GM23338 (cell line): ENCODE data around the gene MAPKAPK2. TPM values are rescaled to one million over a fixed set of nuclear protein-coding genes. Genes with fewer than 3 reads are reported as not detected.

Experiments
- ATAC-seq: fragments of 200-7000 bp; cut with Tn5 transposase; 3 replicates; pipeline ENCODE4 v1.9.1; 2020
- DNase-seq: peaks from one replicate; pipeline ENCODE4 v3.0.0-alpha.2; 2015; ENCODE audit warnings: low spot score
- H2AFZ ChIP-seq: fragments of 200-600 bp; sonication (generic); 2 replicates; pipeline ENCODE4 v1.8.0; 2016; ENCODE audit warnings: antibody characterized with exemption, mild to moderate bottlenecking, moderate library complexity
- H3F3A ChIP-seq: fragments of 200-600 bp; sonication (generic); replicated peaks from 2 replicates; pipeline ENCODE4 v1.8.0; 2017; ENCODE audit warnings: antibody characterized with exemption, mixed run types, low read depth
- H3K27ac ChIP-seq: fragments of 200-600 bp; sonication (generic); 2 replicates; pipeline ENCODE4 v1.6.1; 2016; ENCODE audit warnings: low read depth
- H3K27me3 ChIP-seq: fragments of 200-600 bp; sonication (generic); 2 replicates; pipeline ENCODE4 v1.8.0; 2016; ENCODE audit warnings: mild to moderate bottlenecking, mixed run types, moderate library complexity; ENCODE audit not compliant: insufficient read depth
- H3K36me3 ChIP-seq: fragments of 200-600 bp; sonication (generic); 2 replicates; pipeline ENCODE4 v1.8.0; 2016; ENCODE audit warnings: mild to moderate bottlenecking; ENCODE audit not compliant: insufficient read depth
- H3K4me1 ChIP-seq: fragments of 200-600 bp; sonication (generic); 2 replicates; pipeline ENCODE4 v1.8.0; 2016; ENCODE audit warnings: mild to moderate bottlenecking, moderate library complexity; ENCODE audit not compliant: insufficient read depth
- H3K4me2 ChIP-seq: fragments of 200-600 bp; sonication (generic); 2 replicates; pipeline ENCODE4 v1.7.1; 2017; ENCODE audit warnings: mixed run types
- H3K4me3 ChIP-seq: fragments of 200-600 bp; sonication (generic); 2 replicates; pipeline ENCODE4 v1.6.1; 2016; ENCODE audit warnings: mixed run types
- H3K79me2 ChIP-seq: fragments of 200-600 bp; sonication (generic); replicated peaks from 2 replicates; pipeline ENCODE4 v1.8.0; 2017; ENCODE audit warnings: mild to moderate bottlenecking; ENCODE audit not compliant: insufficient read depth
- H3K9me2 ChIP-seq: fragments of 200-600 bp; sonication (generic); 2 replicates; pipeline ENCODE4 v1.8.0; 2017; ENCODE audit not compliant: insufficient read depth
- H4K20me1 ChIP-seq: fragments of 200-600 bp; sonication (generic); replicated peaks from 2 replicates; pipeline ENCODE4 v1.8.0; 2017; ENCODE audit warnings: mild to moderate bottlenecking; ENCODE audit not compliant: insufficient read depth
- H3K27ac Mint-ChIP-seq: 2 replicates; pipeline ENCODE4 v1.8.0; 2020; ENCODE audit warnings: inconsistent platforms, mild to moderate bottlenecking, moderate library complexity, mixed read lengths
- H3K27me3 Mint-ChIP-seq: 3 replicates; pipeline ENCODE4 v1.8.0; 2022; ENCODE audit warnings: low read depth, mild to moderate bottlenecking, moderate library complexity, mixed read lengths, inconsistent platforms; ENCODE audit not compliant: insufficient read depth, poor library complexity
- H3K36me3 Mint-ChIP-seq: 3 replicates; pipeline ENCODE4 v1.8.0; 2021; ENCODE audit warnings: low read depth, mild to moderate bottlenecking, inconsistent platforms, moderate library complexity, mixed read lengths
- H3K4me1 Mint-ChIP-seq: 3 replicates; pipeline ENCODE4 v1.8.0; 2020; ENCODE audit warnings: mild to moderate bottlenecking, inconsistent platforms, mixed read lengths
- H3K4me3 Mint-ChIP-seq: 3 replicates; pipeline ENCODE4 v1.8.0; 2021; ENCODE audit warnings: moderate library complexity, mild to moderate bottlenecking, inconsistent platforms, mixed read lengths
- H3K9me3 Mint-ChIP-seq: 3 replicates; pipeline ENCODE4 v1.8.0; 2020; ENCODE audit warnings: moderate library complexity, mild to moderate bottlenecking, inconsistent platforms, mixed read lengths
- CREB1 ChIP-seq: fragments of 250-450 bp; sonication (Bioruptor Pico); IDR thresholded peaks from 2 replicates; pipeline ENCODE4 v1.5.0; 2020; ENCODE audit warnings: low read depth, mild to moderate bottlenecking, moderate library complexity
- EZH2phosphoT487 ChIP-seq: fragments of 200-600 bp; sonication (generic); IDR thresholded peaks from one replicate; pipeline ENCODE4 v1.8.1; 2018; ENCODE audit warnings: antibody characterized with exemption; ENCODE audit not compliant: unreplicated experiment
- JUNB ChIP-seq: IDR thresholded peaks from one replicate; pipeline ENCODE4 v1.6.1; 2016; ENCODE audit warnings: antibody characterized with exemption; ENCODE audit not compliant: unreplicated experiment
- NANOG ChIP-seq: IDR thresholded peaks from 2 replicates; pipeline ENCODE4 v1.6.1; 2016; ENCODE audit warnings: antibody characterized with exemption, borderline replicate concordance
- STAT1 ChIP-seq: IDR thresholded peaks from one replicate; pipeline ENCODE4 v1.6.1; 2016; ENCODE audit warnings: antibody characterized with exemption; ENCODE audit not compliant: unreplicated experiment
- polyA plus RNA-seq: library from polyadenylated mRNA; unstranded; fragments of >200 nt; fragmentation: Nextera tagmentation; extraction: Ambion mirVana; gene quantifications from 2 replicates; pipeline ENCODE4 v1.2.1, GENCODE V29; 2016
- total RNA-seq: library from RNA; depleted of rRNA; stranded (reverse); fragments of >200 nt; shearing (Covaris generic); gene quantifications from 2 replicates; pipeline ENCODE4 v1.2.3, GENCODE V29; 2014
- TF ChIP-seq, protein P1 (sequence below), 2 experiments: fragments of 200-600 bp in 1 of 2; sonication (generic) in 1 of 2; conservative IDR thresholded peaks; 2 replicates each; pipeline versions ENCODE4 v1.5.1 to v1.6.1; 2016 to 2017; ENCODE audit warnings: antibody characterized with exemption in 2 of 2, low read depth in 2 of 2, mild to moderate bottlenecking in 2 of 2, moderate library complexity in 1 of 2
- TF ChIP-seq, protein P2 (sequence below): IDR thresholded peaks from one replicate; pipeline ENCODE4 v1.6.1; 2018; ENCODE audit warnings: antibody characterized with exemption; ENCODE audit not compliant: unreplicated experiment
- TF ChIP-seq, protein P3 (sequence below): IDR thresholded peaks from 2 replicates; pipeline ENCODE4 v1.6.1; 2016; ENCODE audit warnings: antibody characterized with exemption

MAPKAPK2 gene
- total and polyA plus RNA-seq, 2 experiments from 2014 or later: 10.1 to 30.4 TPM

DNA sequence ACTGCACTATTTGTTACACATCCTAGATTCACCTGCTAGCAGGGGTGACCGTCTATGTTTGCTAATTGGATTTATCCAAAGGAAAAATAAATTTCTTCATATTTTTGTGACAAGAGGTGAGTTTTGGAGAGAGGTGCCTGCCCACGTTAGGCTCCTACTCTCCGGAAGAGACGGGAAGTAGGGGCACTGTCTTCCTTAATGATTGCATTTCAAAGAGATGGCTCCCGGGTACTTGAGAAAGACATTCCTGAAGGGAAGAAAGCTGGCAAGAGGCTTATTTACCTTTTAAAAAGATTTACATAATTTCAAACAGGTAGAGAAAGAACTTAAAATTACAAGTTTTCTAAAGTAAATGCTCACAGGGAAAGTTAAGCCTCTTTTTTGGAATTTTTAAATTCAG, 67.2 kb downstream of the MAPKAPK2 start:
- DNase-seq (peak; percentile 60), ATAC-seq (peak; percentile 63)
- Histone ChIP-seq H3K27ac (no peak overlapping the region), H3K9me2 (no peaks in the 10 kb centered on the region), H3K27me3 (peaks cover 56% of the 10 kb centered on the region), H3F3A (no peaks in the 10 kb centered on the region), H3K4me3 (no peak overlapping the region), H2AFZ (no peak overlapping the region), H3K79me2 (no peaks in the 10 kb centered on the region), H3K36me3 (no peaks in the 10 kb centered on the region), H3K4me1 (0 out of 2 replicates have a peak, but pooled peaks cover 6% of the 10 kb centered on the region), H3K4me2 (no peak overlapping the region), H4K20me1 (peaks cover 5% of the 10 kb centered on the region; the same call in 1 of the 2 replicates)
- Mint-ChIP-seq H3K27ac (no peak overlapping the region), H3K36me3 (no peaks in the 10 kb centered on the region), H3K4me1 (peaks cover 10% of the 10 kb centered on the region), H3K4me3 (no peak overlapping the region), H3K27me3 (peaks cover 7% of the 10 kb centered on the region), H3K9me3 (no peaks in the 10 kb centered on the region)
- TF ChIP-seq NANOG: 0 out of 2 replicates have a peak, but pooled peaks have one; percentile 14
- TF ChIP-seq, protein P1, sequence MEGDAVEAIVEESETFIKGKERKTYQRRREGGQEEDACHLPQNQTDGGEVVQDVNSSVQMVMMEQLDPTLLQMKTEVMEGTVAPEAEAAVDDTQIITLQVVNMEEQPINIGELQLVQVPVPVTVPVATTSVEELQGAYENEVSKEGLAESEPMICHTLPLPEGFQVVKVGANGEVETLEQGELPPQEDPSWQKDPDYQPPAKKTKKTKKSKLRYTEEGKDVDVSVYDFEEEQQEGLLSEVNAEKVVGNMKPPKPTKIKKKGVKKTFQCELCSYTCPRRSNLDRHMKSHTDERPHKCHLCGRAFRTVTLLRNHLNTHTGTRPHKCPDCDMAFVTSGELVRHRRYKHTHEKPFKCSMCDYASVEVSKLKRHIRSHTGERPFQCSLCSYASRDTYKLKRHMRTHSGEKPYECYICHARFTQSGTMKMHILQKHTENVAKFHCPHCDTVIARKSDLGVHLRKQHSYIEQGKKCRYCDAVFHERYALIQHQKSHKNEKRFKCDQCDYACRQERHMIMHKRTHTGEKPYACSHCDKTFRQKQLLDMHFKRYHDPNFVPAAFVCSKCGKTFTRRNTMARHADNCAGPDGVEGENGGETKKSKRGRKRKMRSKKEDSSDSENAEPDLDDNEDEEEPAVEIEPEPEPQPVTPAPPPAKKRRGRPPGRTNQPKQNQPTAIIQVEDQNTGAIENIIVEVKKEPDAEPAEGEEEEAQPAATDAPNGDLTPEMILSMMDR (conservative IDR thresholded peaks at IDR 0.05; ENCODE audit: low read depth in 2 of 2): no peak

DNA sequence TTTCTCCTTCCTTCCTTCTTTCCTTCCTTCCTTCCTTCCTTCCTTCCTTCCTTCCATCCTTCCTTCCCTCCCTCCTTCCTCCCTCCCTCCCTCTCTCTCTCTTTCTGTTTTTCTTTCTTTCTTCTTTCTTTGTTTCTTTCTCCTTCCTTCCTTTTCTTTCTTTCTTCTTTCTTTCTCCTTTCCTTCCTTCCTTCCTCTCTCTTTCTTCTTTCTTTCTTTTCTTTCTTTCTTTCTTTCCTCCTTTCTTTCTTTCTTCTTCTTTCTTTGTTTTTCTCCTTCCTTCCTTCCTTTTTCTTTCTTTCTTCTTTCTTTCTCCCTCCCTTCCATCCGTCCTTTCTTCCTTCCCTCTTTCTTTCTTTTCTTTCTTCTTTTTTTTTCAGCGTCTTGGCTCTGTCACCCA, 67.8 kb downstream of the MAPKAPK2 start:
- DNase-seq (no peak), ATAC-seq (no peak)
- Mint-ChIP-seq H3K9me3 (no peaks in the 10 kb centered on the region), H3K36me3 (no peaks in the 10 kb centered on the region), H3K4me3 (no peak overlapping the region; the same call in 2 of the 3 replicates), H3K27ac (no peak overlapping the region), H3K27me3 (peaks cover 7% of the 10 kb centered on the region), H3K4me1 (peaks cover 10% of the 10 kb centered on the region)
- no peaks in the 10 kb centered on the region for H3F3A ChIP-seq
- no peak overlapping the region for H3K4me3 ChIP-seq
- H3K79me2 ChIP-seq: no peaks in the 10 kb centered on the region
- no peaks in the 10 kb centered on the region for H3K36me3 ChIP-seq
- H3K4me2 ChIP-seq: no peak overlapping the region
- H3K9me2 ChIP-seq: no peaks in the 10 kb centered on the region
- H3K27me3 ChIP-seq: peaks cover 56% of the 10 kb centered on the region
- TF ChIP-seq STAT1: no peak
- TF ChIP-seq EZH2phosphoT487: no peak
- TF ChIP-seq CREB1 (CRISPR knock-in tag): no peak
- no peak for TF ChIP-seq JUNB
- H3K4me1 ChIP-seq: 0 out of 2 replicates have a peak, but pooled peaks cover 6% of the 10 kb centered on the region
- no peak overlapping the region for H3K27ac ChIP-seq
- H2AFZ ChIP-seq: no peak overlapping the region
- peaks cover 5% of the 10 kb centered on the region; the same call in 1 of the 2 replicates for H4K20me1 ChIP-seq

DNA sequence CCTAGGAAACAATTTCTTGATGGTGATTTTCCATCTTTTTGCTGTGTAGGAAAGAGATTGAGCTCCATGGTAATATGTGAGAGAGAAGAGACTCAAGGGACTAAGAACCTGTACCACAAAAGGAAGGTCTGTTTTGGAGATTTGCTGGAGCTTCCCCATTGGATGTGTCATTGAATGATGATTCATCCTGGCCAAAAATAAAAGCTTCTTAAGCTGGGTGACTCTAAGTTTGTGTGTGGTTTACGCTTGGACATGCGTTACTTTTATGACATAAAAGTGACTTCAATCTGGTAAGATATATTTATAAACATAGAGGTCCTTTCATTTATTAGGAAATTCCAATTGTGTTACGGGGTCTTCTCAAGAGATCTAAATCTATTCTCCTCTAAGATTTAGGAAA, 68.4 kb downstream of the MAPKAPK2 start:
- no peak for ATAC-seq
- H3K36me3 ChIP-seq: no peaks in the 10 kb centered on the region
- Mint-ChIP-seq H3K9me3 (no peaks in the 10 kb centered on the region), H3K36me3 (no peaks in the 10 kb centered on the region), H3K27me3 (peaks cover 7% of the 10 kb centered on the region), H3K4me1 (peaks cover 10% of the 10 kb centered on the region), H3K27ac (no peak overlapping the region), H3K4me3 (no peak overlapping the region)
- H3K4me2 ChIP-seq: no peak overlapping the region
- no peak overlapping the region for H3K4me3 ChIP-seq
- peaks cover 5% of the 10 kb centered on the region; the same call in 1 of the 2 replicates for H4K20me1 ChIP-seq
- H3K27ac ChIP-seq: no peak overlapping the region
- no peak for DNase-seq
- no peaks in the 10 kb centered on the region for H3K9me2 ChIP-seq
- H3K79me2 ChIP-seq: no peaks in the 10 kb centered on the region
- 0 out of 2 replicates have a peak, but pooled peaks cover 6% of the 10 kb centered on the region for H3K4me1 ChIP-seq
- H2AFZ ChIP-seq: no peak overlapping the region
- H3K27me3 ChIP-seq: peaks cover 56% of the 10 kb centered on the region
- H3F3A ChIP-seq: no peaks in the 10 kb centered on the region
- TF ChIP-seq, protein P2, sequence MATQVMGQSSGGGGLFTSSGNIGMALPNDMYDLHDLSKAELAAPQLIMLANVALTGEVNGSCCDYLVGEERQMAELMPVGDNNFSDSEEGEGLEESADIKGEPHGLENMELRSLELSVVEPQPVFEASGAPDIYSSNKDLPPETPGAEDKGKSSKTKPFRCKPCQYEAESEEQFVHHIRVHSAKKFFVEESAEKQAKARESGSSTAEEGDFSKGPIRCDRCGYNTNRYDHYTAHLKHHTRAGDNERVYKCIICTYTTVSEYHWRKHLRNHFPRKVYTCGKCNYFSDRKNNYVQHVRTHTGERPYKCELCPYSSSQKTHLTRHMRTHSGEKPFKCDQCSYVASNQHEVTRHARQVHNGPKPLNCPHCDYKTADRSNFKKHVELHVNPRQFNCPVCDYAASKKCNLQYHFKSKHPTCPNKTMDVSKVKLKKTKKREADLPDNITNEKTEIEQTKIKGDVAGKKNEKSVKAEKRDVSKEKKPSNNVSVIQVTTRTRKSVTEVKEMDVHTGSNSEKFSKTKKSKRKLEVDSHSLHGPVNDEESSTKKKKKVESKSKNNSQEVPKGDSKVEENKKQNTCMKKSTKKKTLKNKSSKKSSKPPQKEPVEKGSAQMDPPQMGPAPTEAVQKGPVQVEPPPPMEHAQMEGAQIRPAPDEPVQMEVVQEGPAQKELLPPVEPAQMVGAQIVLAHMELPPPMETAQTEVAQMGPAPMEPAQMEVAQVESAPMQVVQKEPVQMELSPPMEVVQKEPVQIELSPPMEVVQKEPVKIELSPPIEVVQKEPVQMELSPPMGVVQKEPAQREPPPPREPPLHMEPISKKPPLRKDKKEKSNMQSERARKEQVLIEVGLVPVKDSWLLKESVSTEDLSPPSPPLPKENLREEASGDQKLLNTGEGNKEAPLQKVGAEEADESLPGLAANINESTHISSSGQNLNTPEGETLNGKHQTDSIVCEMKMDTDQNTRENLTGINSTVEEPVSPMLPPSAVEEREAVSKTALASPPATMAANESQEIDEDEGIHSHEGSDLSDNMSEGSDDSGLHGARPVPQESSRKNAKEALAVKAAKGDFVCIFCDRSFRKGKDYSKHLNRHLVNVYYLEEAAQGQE: no peak
- TF ChIP-seq, protein P3, sequence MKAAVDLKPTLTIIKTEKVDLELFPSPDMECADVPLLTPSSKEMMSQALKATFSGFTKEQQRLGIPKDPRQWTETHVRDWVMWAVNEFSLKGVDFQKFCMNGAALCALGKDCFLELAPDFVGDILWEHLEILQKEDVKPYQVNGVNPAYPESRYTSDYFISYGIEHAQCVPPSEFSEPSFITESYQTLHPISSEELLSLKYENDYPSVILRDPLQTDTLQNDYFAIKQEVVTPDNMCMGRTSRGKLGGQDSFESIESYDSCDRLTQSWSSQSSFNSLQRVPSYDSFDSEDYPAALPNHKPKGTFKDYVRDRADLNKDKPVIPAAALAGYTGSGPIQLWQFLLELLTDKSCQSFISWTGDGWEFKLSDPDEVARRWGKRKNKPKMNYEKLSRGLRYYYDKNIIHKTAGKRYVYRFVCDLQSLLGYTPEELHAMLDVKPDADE: no peak
